GM06990 (cell line): Measurements from ENCODE around the gene CLEC4F.
A peak's percentile ranks its signal among the peaks of the same experiment; 100 is the strongest.

Source experiments
- DNase-seq: peaks from one replicate; pipeline ENCODE4 v3.0.0-alpha.2; 2011; ENCODE audit not compliant: insufficient read length; ENCODE audit errors: extremely low read depth
- H3K27me3 ChIP-seq: replicated peaks from 2 replicates; pipeline ENCODE4 v1.6.0; 2011; ENCODE audit warnings: low read length; ENCODE audit not compliant: control insufficient read depth, insufficient read depth
- H3K36me3 ChIP-seq: 2 replicates; pipeline ENCODE4 v1.5.1; 2011; ENCODE audit warnings: low read length; ENCODE audit not compliant: control insufficient read depth, insufficient read depth
- H3K4me3 ChIP-seq: replicated peaks from 2 replicates; pipeline ENCODE4 v1.5.1; 2011; ENCODE audit warnings: low read depth, mild to moderate bottlenecking, control low read depth, low read length
- CTCF ChIP-seq: IDR thresholded peaks from 2 replicates; pipeline ENCODE4 v1.5.1; 2011; ENCODE audit warnings: low read length, control low read depth, mild to moderate bottlenecking, inconsistent platforms; ENCODE audit not compliant: insufficient read depth, poor library complexity, severe bottlenecking

The CLEC4F gene

DNA sequence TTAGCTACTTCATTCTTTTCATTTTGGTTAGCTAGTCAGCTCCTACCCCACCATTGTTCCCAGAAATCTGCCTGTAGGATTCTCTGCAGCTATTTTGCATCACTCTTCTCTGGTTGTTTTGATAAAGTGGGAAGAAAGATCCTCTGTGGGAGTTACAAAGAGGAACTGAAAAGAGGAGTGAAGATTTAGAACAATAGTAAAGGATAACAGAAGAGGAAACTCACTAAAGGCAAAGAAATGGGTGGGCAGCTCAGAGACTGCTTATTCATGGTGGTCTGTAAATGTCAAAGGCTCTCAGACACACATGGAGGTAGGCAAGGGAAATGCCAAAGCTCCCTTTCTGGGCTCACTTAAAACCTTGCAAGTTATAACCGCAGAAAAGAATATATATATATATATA, 32.4 kb upstream of the CLEC4F start:
- Histone ChIP-seq H3K36me3 (no peaks in the 10 kb centered on the region), H3K4me3 (no peak overlapping the region), H3K27me3 (no peaks in the 10 kb centered on the region)
- no peak for TF ChIP-seq CTCF
- no peak for DNase-seq

GRCh38 chr2:70851704-70852103, 31.3 kb upstream of the CLEC4F start:
- H3K27me3 ChIP-seq, result no peaks in the 10 kb centered on the region
- no peak overlapping the region for H3K4me3 ChIP-seq
- DNase-seq, result peak; percentile 44
- no peak for TF ChIP-seq CTCF
- H3K36me3 ChIP-seq, result no peaks in the 10 kb centered on the region

- no peaks in the 10 kb centered on the region for H3K27me3 ChIP-seq
- TF ChIP-seq CTCF, result no peak
- DNase-seq, result no peak
- H3K36me3 ChIP-seq, result no peaks in the 10 kb centered on the region
- H3K4me3 ChIP-seq, result no peak overlapping the region
Observed at GRCh38 chr2:70850925-70851324, 30.5 kb upstream of the CLEC4F start.

- no peak for TF ChIP-seq CTCF
- no peak for DNase-seq
- Histone ChIP-seq H3K4me3 (no peak overlapping the region), H3K36me3 (no peaks in the 10 kb centered on the region), H3K27me3 (no peaks in the 10 kb centered on the region)
Observed at GRCh38 chr2:70842401-70842800, 22.0 kb upstream of the CLEC4F start.

- TF ChIP-seq CTCF, result no peak
- H3K4me3 ChIP-seq, result no peak overlapping the region
- no peaks in the 10 kb centered on the region for H3K36me3 ChIP-seq
- DNase-seq, result no peak
- no peaks in the 10 kb centered on the region; the same call in 1 of the 2 replicates for H3K27me3 ChIP-seq
Observed at GRCh38 chr2:70837980-70838925, 17.9 kb upstream of the CLEC4F start.

GRCh38 chr2:70835643-70836042, 15.2 kb upstream of the CLEC4F start, which contains the start of gene CD207:
TSS of gene CD207 (minus strand) at chr2:70835816. CDS start at chr2:70835776, 40 bp downstream.
- no peak for TF ChIP-seq CTCF
- H3K36me3 ChIP-seq, result no peaks in the 10 kb centered on the region
- H3K27me3 ChIP-seq, result peaks cover 2% of the 10 kb centered on the region; the same call in 1 of the 2 replicates
- DNase-seq, result no peak
- no peak within 1 kb of the TSS for H3K4me3 ChIP-seq
